ENCODE data around the gene MT2A.
"Not testable (repeated sequence)": the region's sequence is repeated elsewhere in the genome, so short reads cannot be mapped to it uniquely, and the experiment has no call there.

MT2A gene

GRCh38 chr16:56623184-56623583, 14.8 kb downstream of the MT2A start:
- DNase-seq, result not testable (repeated sequence)

GRCh38 chr16:56623637-56624036, 15.3 kb downstream of the MT2A start:
- no peak for DNase-seq

GRCh38 chr16:56625140-56625942, 17.0 kb downstream of the MT2A start, which contains the start of gene MT1E:
Gene MT1E, plus strand, starts transcription at chr16:56625781. Its CDS starts 71 bp downstream, at chr16:56625852.
- DNase-seq, result peak; percentile 79

- DNase-seq, result peak; percentile 68
Observed at GRCh38 chr16:56625943-56626654, 17.7 kb downstream of the MT2A start.

GRCh38 chr16:56626685-56627084, 18.3 kb downstream of the MT2A start:
- no peak for DNase-seq

- no peak for DNase-seq
Observed at GRCh38 chr16:56628486-56629350, 20.3 kb downstream of the MT2A start.

GRCh38 chr16:56629531-56629930, 21.1 kb downstream of the MT2A start:
- DNase-seq, result no peak

GRCh38 chr16:56630134-56630533, 21.8 kb downstream of the MT2A start:
- DNase-seq, result no peak

GRCh38 chr16:56631197-56631596, 22.8 kb downstream of the MT2A start:
- no peak for DNase-seq

GRCh38 chr16:56631832-56632155, 23.4 kb downstream of the MT2A start:
- no peak for DNase-seq

GRCh38 chr16:56632156-56632847, 23.9 kb downstream of the MT2A start, which contains the start of gene MT1M:
Gene MT1M, plus strand, starts transcription at chr16:56632659. Its CDS starts 73 bp downstream, at chr16:56632732.
- DNase-seq, result peak; percentile 52

GRCh38 chr16:56632848-56633365, 24.5 kb downstream of the MT2A start:
- DNase-seq, result no peak

- no peak for DNase-seq
Observed at GRCh38 chr16:56633535-56633934, 25.2 kb downstream of the MT2A start.

- DNase-seq, result no peak
Observed at GRCh38 chr16:56634715-56635440, 26.5 kb downstream of the MT2A start.

- no peak for DNase-seq
Observed at GRCh38 chr16:56635441-56635967, 27.1 kb downstream of the MT2A start.

GRCh38 chr16:56636616-56637413, 28.4 kb downstream of the MT2A start:
- no peak for DNase-seq

- peak; percentile 72 for DNase-seq
Observed at GRCh38 chr16:56637814-56638750, 29.7 kb downstream of the MT2A start, which contains the start of gene MT1A. Gene MT1A, plus strand, starts transcription at chr16:56638666. Its CDS starts 73 bp downstream, at chr16:56638739.

- no peak for DNase-seq
Observed at GRCh38 chr16:56639045-56639444, 30.7 kb downstream of the MT2A start.

GRCh38 chr16:56640076-56640475, 31.7 kb downstream of the MT2A start:
- no peak for DNase-seq

All from femur (tissue), 1 donor.